ENCODE results near the gene RTN4.
"Not testable (repeated sequence)": the region's sequence is repeated elsewhere in the genome, so short reads cannot be mapped to it uniquely, and the experiment has no call there.

The RTN4 gene

GRCh38 chr2:55073000-55073983 is 23.0 kb upstream of the RTN4 start:
- no peak for DNase-seq

GRCh38 chr2:55063713-55064323 is 13.6 kb upstream of the RTN4 start:
- DNase-seq: no peak

GRCh38 chr2:55063226-55063625 is 13.0 kb upstream of the RTN4 start:
- peak; percentile 89 for DNase-seq

- DNase-seq: no peak
Observed at GRCh38 chr2:55062754-55063153, 12.5 kb upstream of the RTN4 start.

GRCh38 chr2:55061523-55062344 is 11.5 kb upstream of the RTN4 start:
- no peak for DNase-seq

- DNase-seq: no peak
Observed at GRCh38 chr2:55059793-55060192, 9.5 kb upstream of the RTN4 start.

GRCh38 chr2:55057474-55057873 is 7.2 kb upstream of the RTN4 start:
- no peak for DNase-seq

- no peak for DNase-seq
Observed at GRCh38 chr2:55056024-55056521, 5.8 kb upstream of the RTN4 start.

- DNase-seq: no peak
Observed at GRCh38 chr2:55054106-55054875, 4.0 kb upstream of the RTN4 start.

GRCh38 chr2:55053225-55053624 is 3.0 kb upstream of the RTN4 start:
- not testable (repeated sequence) for DNase-seq

GRCh38 chr2:55052129-55053061 is 2.1 kb upstream of the RTN4 start:
- no peak for DNase-seq

GRCh38 chr2:55051026-55051866 is 995 bp upstream of the RTN4 start:
- no peak for DNase-seq

GRCh38 chr2:55049821-55050099 is 491 bp downstream of the RTN4 start:
- DNase-seq: no peak

GRCh38 chr2:55049043-55049820 is 1.0 kb downstream of the RTN4 start:
- peak; percentile 77 for DNase-seq

GRCh38 chr2:55048508-55049042 is 1.7 kb downstream of the RTN4 start:
- peak; percentile 48 for DNase-seq

GRCh38 chr2:55047677-55048299 is 2.5 kb downstream of the RTN4 start:
- no peak for DNase-seq

- DNase-seq: no peak
Observed at GRCh38 chr2:55045780-55046179, 4.5 kb downstream of the RTN4 start.

GRCh38 chr2:55043841-55044240 is 6.4 kb downstream of the RTN4 start:
- DNase-seq: no peak

- DNase-seq: no peak
Observed at GRCh38 chr2:55038428-55038827, 11.8 kb downstream of the RTN4 start.
